NCI-H1694 (cell line): ENCODE data around the gene SLC27A1.
"Not testable (repeated sequence)": the region's sequence is repeated elsewhere in the genome, so short reads cannot be mapped to it uniquely, and the experiment has no call there.

Experiments used
- DNase-seq: peaks from one replicate; lab custom pipeline; 2025; lab: John Stamatoyannopoulos, UW

SLC27A1 gene

DNA sequence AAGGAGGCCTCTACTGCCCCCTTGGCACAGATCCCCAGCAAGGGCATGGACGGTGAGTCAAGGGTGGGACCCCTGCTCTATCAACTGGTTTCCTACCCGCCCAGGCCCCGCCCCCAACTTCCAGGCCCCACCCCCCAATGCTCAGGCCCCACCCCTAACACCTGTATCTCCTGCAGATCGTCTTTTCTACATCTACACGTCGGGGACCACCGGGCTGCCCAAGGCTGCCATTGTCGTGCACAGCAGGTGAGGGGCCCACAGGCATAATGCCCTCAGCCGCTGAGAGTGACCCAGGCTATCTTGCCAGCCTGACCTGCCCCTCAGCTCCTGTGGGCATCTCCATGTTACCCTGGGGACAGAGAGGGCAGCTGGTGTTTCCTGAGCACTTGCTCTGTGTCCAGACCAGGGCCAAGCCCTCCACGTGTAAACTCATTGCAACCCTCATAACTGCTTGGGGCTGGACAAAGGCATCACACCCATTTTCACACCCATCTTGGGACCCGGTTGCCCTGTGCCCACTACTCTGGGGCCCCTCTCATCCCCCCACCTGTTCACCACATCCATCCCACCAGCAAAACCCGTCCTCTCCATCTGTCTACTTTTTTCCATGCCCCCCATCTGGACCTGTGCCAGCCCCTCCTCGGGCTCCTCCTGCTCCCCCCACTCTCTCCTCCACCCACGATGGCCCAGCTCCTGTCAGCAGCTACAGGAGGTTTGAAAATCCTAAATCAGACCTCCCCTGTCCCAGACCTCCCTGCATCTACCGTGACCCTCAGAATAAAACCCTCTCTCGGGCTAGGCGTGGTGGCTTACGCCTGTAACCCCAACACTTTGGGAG lies 17.2 kb downstream of the SLC27A1 start:
- DNase-seq = no peak

DNA sequence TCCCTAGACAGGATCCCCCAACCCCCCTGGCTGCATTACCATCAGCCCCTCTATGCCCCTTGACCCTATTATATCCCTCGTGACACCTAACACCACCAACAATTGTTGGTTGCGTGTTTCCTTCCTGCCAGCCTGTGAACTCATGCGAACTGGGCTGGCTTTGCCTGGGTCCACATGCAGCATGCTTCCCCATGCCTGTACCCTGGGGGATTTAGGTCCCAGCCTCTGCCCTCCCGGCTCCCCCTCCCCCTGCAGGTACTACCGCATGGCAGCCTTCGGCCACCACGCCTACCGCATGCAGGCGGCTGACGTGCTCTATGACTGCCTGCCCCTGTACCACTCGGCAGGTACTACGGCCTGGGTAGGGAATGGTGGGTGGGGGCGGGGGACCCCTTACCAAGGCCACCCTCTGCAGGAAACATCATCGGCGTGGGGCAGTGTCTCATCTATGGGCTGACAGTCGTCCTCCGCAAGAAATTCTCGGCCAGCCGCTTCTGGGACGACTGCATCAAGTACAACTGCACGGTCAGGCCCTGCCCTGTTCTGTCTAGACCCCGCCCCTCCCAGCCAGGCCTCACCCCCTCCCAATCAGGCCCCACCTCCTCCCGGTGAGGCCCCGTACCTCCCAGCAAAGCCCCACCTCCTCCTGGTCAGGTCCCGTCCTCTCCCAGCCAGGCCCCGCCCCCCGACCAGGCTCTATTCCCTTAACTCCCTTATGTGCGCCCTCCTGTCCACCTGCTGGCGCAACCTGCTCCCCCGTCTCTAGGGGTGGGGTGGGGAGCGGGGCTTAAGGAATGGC lies 18.5 kb downstream of the SLC27A1 start:
- no peak for DNase-seq

DNA sequence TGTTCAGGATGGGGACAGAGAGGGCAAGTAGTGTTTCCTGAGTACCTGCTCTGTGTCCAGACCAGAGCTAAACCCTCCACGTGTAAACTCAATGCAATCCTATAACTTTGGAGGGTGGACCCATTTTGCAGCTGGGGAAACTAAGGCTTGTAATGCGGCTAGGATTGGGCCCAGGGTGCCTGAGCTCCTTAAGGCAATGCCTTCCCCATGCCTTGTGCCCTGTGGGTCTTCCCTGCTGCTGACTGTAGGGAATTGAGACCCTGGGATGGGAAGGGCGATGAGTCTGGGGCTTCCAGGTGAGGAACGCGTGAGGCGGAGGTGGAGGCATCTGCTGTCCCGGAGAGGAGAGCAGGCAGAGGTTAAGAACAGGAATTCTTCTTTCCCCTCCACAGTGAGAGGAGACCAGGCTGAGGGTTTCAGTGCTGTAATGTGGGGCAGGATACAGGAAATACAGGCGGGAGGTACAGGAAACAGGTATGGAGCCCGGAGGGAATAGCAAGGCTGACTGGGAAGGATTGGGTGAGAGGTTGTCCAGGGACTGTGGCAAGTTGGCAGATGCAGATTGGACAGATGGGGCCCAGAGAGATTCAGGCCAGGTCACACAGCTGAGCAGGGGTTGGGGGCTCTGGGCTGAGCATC lies 19.2 kb downstream of the SLC27A1 start:
- DNase-seq = no peak

DNA sequence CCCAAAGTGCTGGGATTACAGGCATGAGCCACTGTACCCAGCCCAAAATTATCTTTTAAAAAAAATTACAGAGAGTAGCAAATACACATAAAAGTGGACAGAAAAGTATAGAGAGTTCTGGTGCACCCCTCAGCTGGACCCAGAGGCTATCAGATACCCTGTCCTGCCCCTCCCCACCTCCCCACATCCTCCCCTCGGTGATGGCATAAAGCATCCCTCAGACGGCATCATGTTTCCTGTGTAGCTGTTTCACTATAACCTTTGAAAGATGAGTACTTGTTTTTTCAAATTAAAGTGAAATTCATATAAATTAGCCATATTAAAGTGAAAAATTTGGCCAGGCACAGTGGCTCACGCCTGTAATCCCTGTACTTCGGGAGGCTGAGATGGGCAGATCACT lies 20.1 kb downstream of the SLC27A1 start:
- DNase-seq = no peak

DNA sequence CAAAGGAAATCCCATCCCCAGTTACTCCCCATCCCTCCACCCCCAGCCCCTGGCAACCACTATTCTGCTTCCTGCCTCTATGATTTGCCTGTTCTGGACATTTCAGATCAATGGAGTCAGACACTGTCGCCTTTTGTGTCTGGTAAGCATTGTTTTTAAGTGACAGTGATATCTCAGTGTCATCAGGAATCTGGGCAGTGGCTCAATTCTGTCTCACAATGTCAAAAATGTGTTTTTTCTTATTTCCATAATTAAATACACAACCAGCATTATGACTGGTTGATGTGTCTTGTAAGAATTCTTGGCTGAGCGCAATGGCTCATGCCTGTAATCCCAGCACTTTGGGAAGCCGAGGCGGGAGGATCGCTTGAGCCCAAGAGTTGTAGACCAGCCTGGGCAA lies 21.0 kb downstream of the SLC27A1 start:
- no peak for DNase-seq

DNA sequence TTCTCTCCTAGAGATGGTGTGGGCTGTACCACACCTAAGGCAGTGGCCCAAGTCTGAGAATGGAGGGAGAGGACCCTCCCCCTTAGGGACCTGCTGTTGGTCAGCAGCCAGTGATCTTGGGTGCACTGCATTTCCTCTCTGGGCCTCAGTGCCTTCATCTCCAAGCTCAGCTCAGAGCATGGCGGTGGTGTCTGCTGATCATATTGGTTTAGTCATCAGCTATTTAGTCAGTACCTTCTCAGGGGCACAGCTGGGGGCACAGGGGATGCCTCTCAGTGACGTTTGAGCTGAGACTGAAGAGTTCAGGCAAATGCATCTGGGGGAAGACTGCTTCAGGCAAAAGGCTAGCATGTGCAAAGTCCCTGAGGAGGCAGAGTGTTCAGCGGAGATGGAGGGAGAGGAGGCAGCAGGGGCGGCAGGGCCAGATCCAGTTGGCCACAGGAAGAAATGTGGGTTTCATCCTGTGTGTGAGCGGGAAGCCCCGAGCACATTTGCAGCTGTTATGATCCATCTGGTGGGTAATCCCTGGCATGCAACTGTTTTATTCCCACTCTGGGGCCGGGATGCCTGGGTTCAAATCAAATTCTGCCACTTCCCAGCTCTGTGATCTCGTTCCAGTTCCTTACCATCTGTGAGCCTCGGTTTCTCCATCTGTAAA lies 25.4 kb downstream of the SLC27A1 start:
- no peak for DNase-seq

DNA sequence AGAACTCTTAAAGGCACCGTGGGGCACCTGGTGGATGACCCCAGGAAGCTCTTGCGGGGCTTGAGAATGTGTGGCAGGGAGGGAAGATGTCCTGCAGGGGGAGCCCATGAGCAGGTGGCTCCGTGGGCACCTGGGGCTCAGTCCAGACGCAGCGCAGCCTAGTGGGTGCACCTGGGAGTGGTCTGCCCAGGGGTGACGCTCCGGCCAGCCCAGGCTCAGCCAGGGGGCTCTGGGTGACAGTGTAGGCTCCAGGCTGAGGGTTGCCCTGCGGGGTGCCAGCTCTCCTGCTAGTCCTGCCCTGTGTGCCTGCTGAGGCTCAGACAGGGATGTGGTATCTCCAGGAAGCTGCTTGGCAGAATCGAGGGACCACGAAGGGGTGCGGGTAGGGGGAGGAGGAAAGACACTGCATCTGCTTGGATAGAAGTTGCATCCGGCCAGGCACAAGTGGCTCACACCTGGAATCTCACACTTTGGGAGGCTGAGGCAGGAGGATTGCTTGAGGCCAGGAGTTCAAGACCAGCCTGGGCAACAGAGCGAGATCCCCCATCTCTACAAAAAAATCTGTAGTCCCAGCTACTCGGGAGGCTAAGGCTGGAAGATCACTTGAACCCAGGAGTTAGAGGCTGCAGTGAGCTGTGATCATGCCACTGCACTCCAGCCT lies 26.1 kb downstream of the SLC27A1 start:
- DNase-seq = peak; percentile 67

DNA sequence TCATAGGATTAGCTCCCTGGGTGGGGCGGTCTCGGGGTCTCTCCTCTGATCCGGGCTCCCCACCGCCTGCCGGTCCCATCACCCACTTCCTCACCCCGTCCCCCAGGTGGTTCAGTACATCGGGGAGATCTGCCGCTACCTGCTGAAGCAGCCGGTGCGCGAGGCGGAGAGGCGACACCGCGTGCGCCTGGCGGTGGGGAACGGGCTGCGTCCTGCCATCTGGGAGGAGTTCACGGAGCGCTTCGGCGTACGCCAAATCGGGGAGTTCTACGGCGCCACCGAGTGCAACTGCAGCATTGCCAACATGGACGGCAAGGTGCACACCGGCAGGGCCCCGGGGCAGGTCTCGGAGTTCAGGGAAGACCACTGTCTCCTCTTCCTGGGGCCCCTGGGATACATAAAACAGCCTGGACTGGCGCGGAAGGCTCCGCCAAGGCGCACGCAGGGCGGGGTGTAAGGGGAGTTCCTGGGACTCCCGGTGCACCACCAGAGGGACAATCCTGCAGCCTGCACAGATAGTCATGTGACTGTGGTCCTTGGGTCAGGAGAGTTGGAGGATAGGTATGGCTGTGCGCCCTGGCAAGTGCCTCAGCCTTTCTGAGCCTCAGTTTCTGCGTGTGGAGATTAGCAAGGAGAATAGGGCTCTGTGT lies 26.9 kb downstream of the SLC27A1 start:
- DNase-seq = no peak

DNA sequence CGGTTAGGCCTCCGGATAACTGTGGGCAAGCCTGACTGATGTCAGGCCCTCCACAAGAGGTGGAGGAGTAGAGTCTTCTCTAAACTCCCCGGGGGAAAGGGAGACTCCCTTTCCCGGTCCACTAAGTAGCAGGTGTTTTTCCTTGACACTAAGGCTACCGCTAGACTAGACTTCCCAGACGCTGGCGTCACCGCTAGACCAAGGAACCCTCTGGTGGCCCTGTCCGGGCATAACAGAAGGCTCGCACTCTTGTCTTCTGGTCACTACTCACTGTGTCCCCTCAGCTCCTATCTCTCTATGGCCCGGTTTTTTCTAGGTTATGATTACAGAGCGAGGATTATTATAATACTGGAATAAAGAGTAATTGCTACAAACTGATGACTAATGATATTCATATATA lies 28.7 kb downstream of the SLC27A1 start:
- not testable (repeated sequence) for DNase-seq

DNA sequence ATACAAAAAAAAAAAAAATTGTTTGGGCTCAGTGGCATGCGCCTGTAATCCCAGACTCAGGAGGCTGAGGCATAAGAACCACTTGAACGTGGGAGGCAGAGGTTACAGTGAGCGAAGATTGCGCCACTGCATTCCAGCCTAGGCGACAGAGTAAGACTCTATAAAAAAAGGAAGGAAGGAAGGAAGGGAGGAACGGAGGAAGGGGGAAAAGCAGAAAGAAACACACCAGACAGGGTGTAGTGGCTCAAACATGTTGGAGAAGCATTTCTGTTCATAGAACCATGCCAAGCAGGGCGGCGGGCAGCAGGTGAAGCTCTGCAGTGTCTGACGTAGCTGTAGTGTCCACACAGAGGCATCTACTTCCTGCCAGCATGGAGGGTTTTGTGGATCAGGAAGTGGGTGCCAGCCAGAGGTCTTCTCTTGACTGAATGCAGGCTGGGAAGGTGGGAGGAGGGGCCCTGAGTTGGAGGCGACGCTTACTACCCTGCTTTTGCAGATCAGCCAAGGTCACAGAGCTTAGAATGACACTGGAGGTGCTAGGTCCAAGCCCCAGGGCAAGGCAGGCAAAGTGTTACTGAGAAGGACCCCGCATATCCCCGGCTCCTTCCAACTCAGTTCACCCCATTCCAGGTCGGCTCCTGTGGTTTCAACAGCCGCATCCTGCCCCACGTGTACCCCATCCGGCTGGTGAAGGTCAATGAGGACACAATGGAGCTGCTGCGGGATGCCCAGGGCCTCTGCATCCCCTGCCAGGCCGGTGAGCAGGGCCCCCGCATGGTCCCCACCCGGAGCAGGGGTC lies 29.5 kb downstream of the SLC27A1 start:
- DNase-seq = no peak

DNA sequence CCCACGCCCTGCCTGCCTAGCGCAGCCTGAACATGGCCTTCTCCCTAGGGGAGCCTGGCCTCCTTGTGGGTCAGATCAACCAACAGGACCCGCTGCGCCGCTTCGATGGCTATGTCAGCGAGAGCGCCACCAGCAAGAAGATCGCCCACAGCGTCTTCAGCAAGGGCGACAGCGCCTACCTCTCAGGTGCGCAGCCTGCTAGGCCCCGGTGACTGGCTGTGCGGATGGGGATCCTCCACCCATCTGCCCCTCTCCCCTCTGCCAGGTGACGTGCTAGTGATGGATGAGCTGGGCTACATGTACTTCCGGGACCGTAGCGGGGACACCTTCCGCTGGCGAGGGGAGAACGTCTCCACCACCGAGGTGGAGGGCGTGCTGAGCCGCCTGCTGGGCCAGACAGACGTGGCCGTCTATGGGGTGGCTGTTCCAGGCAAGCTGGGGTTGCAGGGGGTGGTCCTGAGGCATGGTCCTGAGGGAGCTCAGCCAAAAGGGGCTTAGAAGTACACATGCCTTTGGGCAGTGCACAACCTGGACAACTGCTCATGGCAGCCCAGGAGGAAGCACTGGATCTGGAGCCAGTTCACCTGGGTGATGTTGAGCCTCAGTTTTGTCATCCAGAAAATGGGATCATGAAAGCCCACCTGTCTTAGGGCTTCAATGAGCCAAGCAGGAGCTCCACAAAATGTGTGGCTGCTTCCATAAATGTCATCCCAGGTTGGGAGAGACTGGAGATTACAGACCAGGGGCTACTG lies 30.3 kb downstream of the SLC27A1 start:
- no peak for DNase-seq

DNA sequence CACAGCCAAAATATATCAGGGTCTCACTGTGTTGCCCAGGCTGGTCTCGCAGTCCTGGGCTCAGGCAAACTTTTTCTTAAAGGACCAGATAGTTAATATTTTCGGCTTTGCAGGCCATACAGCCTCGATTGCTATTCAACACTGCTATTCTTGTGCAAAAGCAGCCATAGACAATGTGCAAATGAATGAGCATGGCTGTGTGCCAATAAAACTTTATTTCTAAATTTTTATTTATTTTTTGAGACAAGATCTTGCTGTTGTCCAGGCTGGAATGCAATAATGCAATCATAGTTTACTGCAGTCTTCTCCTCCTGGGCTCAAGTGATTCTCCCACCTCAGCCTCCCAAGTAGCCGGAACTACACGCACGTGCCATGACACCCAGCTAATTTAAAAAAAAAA lies 32.9 kb downstream of the SLC27A1 start:
- no peak for DNase-seq

DNA sequence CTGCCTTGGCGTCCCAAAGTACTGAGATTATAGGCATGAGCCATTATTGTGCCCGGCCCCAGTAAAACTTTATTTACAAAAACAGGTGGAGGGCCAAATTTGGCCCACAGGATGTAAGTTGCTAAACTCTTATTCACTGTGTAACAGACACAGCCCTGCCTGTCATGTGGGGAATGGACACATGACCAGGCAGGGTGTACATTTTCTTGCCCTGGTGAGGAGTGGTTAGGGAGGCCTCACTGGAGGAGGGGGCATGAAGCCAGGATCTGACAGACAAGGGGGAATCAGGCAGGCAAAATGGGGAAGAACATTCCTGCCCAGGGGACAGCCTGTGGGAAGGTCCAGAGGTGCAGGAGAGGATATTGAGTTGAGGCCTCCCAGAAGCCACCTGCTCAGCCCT lies 33.7 kb downstream of the SLC27A1 start:
- no peak for DNase-seq

DNA sequence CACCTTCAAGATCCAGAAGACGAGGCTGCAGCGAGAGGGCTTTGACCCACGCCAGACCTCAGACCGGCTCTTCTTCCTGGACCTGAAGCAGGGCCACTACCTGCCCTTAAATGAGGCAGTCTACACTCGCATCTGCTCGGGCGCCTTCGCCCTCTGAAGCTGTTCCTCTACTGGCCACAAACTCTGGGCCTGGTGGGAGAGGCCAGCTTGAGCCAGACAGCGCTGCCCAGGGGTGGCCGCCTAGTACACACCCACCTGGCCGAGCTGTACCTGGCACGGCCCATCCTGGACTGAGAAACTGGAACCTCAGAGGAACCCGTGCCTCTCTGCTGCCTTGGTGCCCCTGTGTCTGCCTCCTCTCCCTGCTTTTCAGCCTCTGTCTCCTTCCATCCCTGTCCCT lies 34.1 kb downstream of the SLC27A1 start:
- DNase-seq = no peak

DNA sequence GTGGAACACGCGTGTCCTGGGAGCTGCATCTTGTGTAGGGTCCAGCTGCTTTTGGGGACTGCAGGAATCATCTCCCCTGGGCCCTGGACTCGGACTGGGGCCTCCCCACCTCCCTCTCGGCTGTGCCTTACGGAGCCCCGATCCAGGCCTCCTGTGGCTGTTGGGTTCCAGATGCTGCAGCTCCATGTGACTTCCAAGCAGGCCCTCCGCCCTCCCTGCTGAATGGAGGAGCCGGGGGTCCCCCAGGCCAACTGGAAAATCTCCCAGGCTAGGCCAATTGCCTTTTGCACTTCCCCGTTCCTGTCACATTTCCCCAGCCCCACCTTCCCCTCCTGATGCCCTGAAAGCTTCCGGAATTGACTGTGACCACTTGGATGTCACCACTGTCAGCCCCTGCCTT lies 34.9 kb downstream of the SLC27A1 start:
- DNase-seq = no peak

DNA sequence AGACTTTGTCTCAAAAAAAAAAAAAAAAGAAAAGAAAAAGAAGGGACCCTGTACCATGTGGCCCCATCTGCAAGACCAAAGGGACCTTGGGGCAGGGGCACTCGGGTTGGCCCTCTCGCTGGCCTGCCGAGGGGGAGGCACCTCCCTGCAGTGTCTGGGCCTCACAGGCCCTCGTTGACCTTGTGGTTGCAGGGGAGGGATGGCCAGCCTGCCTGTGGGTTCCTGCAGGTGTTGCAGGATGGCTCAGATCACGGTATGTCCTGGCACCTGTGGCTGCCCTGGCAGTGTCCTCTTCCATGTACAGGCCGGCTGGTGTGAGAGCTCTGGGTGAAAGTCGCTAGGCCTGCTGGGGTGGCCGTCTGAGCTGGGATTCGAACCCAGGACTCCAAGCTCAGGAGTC lies 36.4 kb downstream of the SLC27A1 start:
- no peak for DNase-seq

DNA sequence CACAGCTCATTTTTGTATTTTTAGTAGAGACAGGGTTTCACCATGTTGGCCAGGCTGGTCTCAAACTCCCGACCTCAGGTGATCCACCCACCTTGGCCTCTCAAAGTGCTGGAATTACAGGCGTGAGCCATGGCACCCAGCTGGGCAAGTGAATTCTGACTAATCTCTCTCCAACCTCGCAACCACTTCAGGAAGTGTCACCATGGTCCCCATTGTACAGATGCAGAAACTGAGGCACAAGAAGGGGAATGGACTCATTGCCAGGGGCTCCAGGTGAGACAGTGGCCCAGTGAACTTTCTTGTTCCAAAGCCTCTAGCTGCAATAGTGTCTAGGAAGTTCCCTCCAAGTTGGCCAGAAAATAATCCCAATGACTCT lies 38.2 kb downstream of the SLC27A1 start:
- DNase-seq = not testable (repeated sequence)

DNA sequence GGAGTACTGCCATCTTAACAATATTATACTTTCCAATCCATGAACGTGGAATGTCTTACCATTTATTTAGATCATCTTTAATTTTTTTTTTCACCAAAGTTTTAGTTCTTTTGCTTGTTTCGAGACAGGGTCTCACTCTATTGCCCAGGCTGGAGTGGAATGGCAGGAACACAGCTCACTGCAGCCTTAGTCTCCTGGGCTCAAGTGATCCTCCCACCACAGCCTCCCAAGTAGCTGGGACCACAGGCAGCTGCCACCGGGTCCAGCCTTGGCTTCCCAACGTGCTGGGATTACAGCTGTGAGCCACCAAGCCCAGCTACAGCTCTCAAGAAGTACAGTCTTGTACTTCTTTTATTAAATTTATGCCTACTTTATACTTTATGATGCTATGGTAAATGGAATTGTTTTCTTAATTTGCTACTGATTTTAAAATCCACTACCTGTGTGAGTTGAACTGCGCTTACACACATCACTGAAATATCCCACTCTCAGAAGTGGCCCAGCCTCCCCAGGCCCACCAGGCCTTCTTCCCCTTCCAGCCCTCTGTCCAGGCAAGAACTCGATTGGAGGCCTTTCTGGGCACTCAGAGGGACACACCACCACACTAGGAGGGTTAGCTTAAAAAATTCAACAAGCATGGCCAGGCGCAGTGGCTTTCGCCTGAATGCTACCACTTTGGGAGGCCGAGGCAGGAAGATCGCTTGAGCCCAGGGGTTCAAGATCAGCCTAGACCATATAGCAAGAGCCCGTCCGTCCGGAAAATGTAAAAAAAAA lies 40.1 kb downstream of the SLC27A1 start:
- DNase-seq = no peak
